LNCAP (cell line): ENCODE measurements around the gene CAVIN2.

Experiments used
- CTCF ChIP-seq: fragments of 450-650 bp; IDR thresholded peaks from 2 replicates; pipeline ENCODE4 v1.5.1; 2017; ENCODE audit warnings: mild to moderate bottlenecking

The CAVIN2 gene

GRCh38 chr2:191855382-191855781 is 8.5 kb upstream of the CAVIN2 start:
- TF ChIP-seq CTCF = no peak

GRCh38 chr2:191854382-191855372 is 7.8 kb upstream of the CAVIN2 start:
- TF ChIP-seq CTCF = no peak

- no peak for TF ChIP-seq CTCF
Observed at GRCh38 chr2:191853843-191854242, 7.0 kb upstream of the CAVIN2 start.

GRCh38 chr2:191851158-191851557 is 4.3 kb upstream of the CAVIN2 start:
- no peak for TF ChIP-seq CTCF

GRCh38 chr2:191848771-191849767 is 2.2 kb upstream of the CAVIN2 start:
- TF ChIP-seq CTCF = no peak

- TF ChIP-seq CTCF = no peak
Observed at GRCh38 chr2:191847764-191848163, 876 bp upstream of the CAVIN2 start.

GRCh38 chr2:191845876-191846514 is 893 bp downstream of the CAVIN2 start:
- TF ChIP-seq CTCF = no peak
